Hematopoietic multipotent progenitor cell treated with erythropoietin and hydrocortisone succinate and interleukin-3 and kit ligand, for 15 days (in vitro differentiated cells): Measurements from ENCODE around the gene EXOC3L4.

Experiments
- DNase-seq: peaks from one replicate; pipeline ENCODE4 v3.0.0-alpha.2; 2015; ENCODE audit warnings: low spot score

The EXOC3L4 gene

GRCh38 chr14:103121846-103122584, 27.5 kb downstream of the EXOC3L4 start:
- DNase-seq = no peak

- DNase-seq = no peak
These were observed 28.0 kb downstream of the EXOC3L4 start for GRCh38 chr14:103122585-103122946.

- DNase-seq = no peak
These were observed 28.6 kb downstream of the EXOC3L4 start, which contains the start of gene TNFAIP2 for GRCh38 chr14:103122947-103123633. TNFAIP2 (plus strand) TSS chr14:103123461; CDS start chr14:103126458, 2,997 bp downstream.

- DNase-seq = no peak
These were observed 29.3 kb downstream of the EXOC3L4 start for GRCh38 chr14:103123634-103124500.

GRCh38 chr14:103124501-103125001, 30.0 kb downstream of the EXOC3L4 start:
- no peak for DNase-seq

- DNase-seq = no peak
These were observed 30.9 kb downstream of the EXOC3L4 start for GRCh38 chr14:103125098-103126070.

- DNase-seq = no peak
These were observed 31.8 kb downstream of the EXOC3L4 start for GRCh38 chr14:103126088-103126872.

GRCh38 chr14:103126873-103127304, 32.4 kb downstream of the EXOC3L4 start:
- DNase-seq = no peak

GRCh38 chr14:103127356-103127755, 32.8 kb downstream of the EXOC3L4 start:
- DNase-seq = no peak

- no peak for DNase-seq
These were observed 33.5 kb downstream of the EXOC3L4 start for GRCh38 chr14:103127861-103128598.

GRCh38 chr14:103128631-103129300, 34.2 kb downstream of the EXOC3L4 start:
- no peak for DNase-seq

- no peak for DNase-seq
These were observed 34.9 kb downstream of the EXOC3L4 start for GRCh38 chr14:103129301-103130016.

GRCh38 chr14:103130017-103130764, 35.7 kb downstream of the EXOC3L4 start:
- no peak for DNase-seq

- DNase-seq = no peak
These were observed 36.4 kb downstream of the EXOC3L4 start for GRCh38 chr14:103130965-103131364.

- no peak for DNase-seq
These were observed 37.1 kb downstream of the EXOC3L4 start for GRCh38 chr14:103131580-103131979.

GRCh38 chr14:103132381-103133209, 38.1 kb downstream of the EXOC3L4 start:
- no peak for DNase-seq
